ENCODE data around the gene CORT. TPM values are rescaled to one million over a fixed set of nuclear protein-coding genes. Genes with fewer than 3 reads are reported as not detected.

CORT gene
- total and polyA plus RNA-seq, 2 experiments from 2014 or later: 0.22 TPM; not detected in 1

- in situ Hi-C loops (cut with MboI): no loop called here
- Histone ChIP-seq H3K4me1 (ENCODE audit: insufficient read depth) (no peaks in the 10 kb centered on the region), H3K27ac (no peak overlapping the region), H3K4me3 (no peak overlapping the region), H3K9me3 (ENCODE audit: low read depth) (no peaks in the 10 kb centered on the region), H3K9me2 (ENCODE audit: insufficient read depth) (no peaks in the 10 kb centered on the region), H4K20me1 (ENCODE audit: insufficient read depth) (no peaks in the 10 kb centered on the region), H3K9ac (no peak overlapping the region), H3K36me3 (ENCODE audit: low read depth) (no peaks in the 10 kb centered on the region), H3F3A (ENCODE audit: insufficient read depth) (no peaks in the 10 kb centered on the region), H3K79me2 (ENCODE audit: insufficient read depth) (no peaks in the 10 kb centered on the region), H3K4me2 (ENCODE audit: unreplicated experiment) (no peak overlapping the region), H3K27me3 (replicated peaks; ENCODE audit: insufficient read depth) (no peaks in the 10 kb centered on the region), H2AFZ (no peak overlapping the region)
- TF ChIP-seq EZH2phosphoT487 (IDR thresholded peaks at IDR 0.05; ENCODE audit: insufficient read depth, low read depth): no peak
- TF ChIP-seq EZH2 (IDR thresholded peaks at IDR 0.05; ENCODE audit: insufficient read depth, poor library complexity, severe bottlenecking): no peak
- no peak for DNase-seq
- WGBS, 2 experiments (ENCODE audit: low coverage in 1 of 2, low lambda C conversion rate in 2 of 2, missing lambda C conversion rate in 2 of 2): 95 to 99% methylated on average over 5 of the region's 5 CpGs
Observed at GRCh38 chr1:10440794-10441193, 9.0 kb upstream of the CORT start.

- Histone ChIP-seq H3K4me1 (ENCODE audit: insufficient read depth) (no peaks in the 10 kb centered on the region), H3K4me2 (ENCODE audit: unreplicated experiment) (no peak overlapping the region), H4K20me1 (ENCODE audit: insufficient read depth) (no peaks in the 10 kb centered on the region), H2AFZ (no peak overlapping the region), H3K27ac (no peak overlapping the region), H3K9me2 (ENCODE audit: insufficient read depth) (no peaks in the 10 kb centered on the region), H3K9ac (no peak overlapping the region), H3K79me2 (ENCODE audit: insufficient read depth) (no peaks in the 10 kb centered on the region), H3K27me3 (replicated peaks; ENCODE audit: insufficient read depth) (no peaks in the 10 kb centered on the region), H3K4me3 (no peak overlapping the region), H3K36me3 (ENCODE audit: low read depth) (no peaks in the 10 kb centered on the region), H3K9me3 (ENCODE audit: low read depth) (no peaks in the 10 kb centered on the region), H3F3A (ENCODE audit: insufficient read depth) (no peaks in the 10 kb centered on the region)
- no peak for DNase-seq
- in situ Hi-C loops (cut with MboI): no loop called here
- TF ChIP-seq EZH2 (IDR thresholded peaks at IDR 0.05; ENCODE audit: insufficient read depth, poor library complexity, severe bottlenecking) (no peak), EZH2phosphoT487 (IDR thresholded peaks at IDR 0.05; ENCODE audit: insufficient read depth, low read depth) (no peak)
- 88 to 92% methylated on average over 6 of the region's 6 CpGs for WGBS, 2 experiments (ENCODE audit: low coverage in 1 of 2, low lambda C conversion rate in 2 of 2, missing lambda C conversion rate in 2 of 2)
Observed at GRCh38 chr1:10444248-10444647, 5.6 kb upstream of the CORT start.

- Histone ChIP-seq H3K27me3 (replicated peaks; ENCODE audit: insufficient read depth) (no peaks in the 10 kb centered on the region), H3K9ac (no peak overlapping the region), H3K4me2 (ENCODE audit: unreplicated experiment) (no peak overlapping the region), H3K9me3 (ENCODE audit: low read depth) (no peaks in the 10 kb centered on the region), H3K79me2 (ENCODE audit: insufficient read depth) (no peaks in the 10 kb centered on the region), H4K20me1 (ENCODE audit: insufficient read depth) (no peaks in the 10 kb centered on the region), H3K4me3 (no peak overlapping the region), H3K36me3 (ENCODE audit: low read depth) (no peaks in the 10 kb centered on the region), H3K4me1 (ENCODE audit: insufficient read depth) (no peaks in the 10 kb centered on the region), H3K9me2 (ENCODE audit: insufficient read depth) (no peaks in the 10 kb centered on the region), H2AFZ (no peak overlapping the region), H3F3A (ENCODE audit: insufficient read depth) (no peaks in the 10 kb centered on the region), H3K27ac (no peak overlapping the region)
- peak; percentile 14 for DNase-seq
- in situ Hi-C loops (cut with MboI): no loop called here
- no peak for TF ChIP-seq EZH2phosphoT487 (IDR thresholded peaks at IDR 0.05; ENCODE audit: insufficient read depth, low read depth)
- no peak for TF ChIP-seq EZH2 (IDR thresholded peaks at IDR 0.05; ENCODE audit: insufficient read depth, poor library complexity, severe bottlenecking)
- WGBS, 2 experiments (ENCODE audit: low coverage in 1 of 2, low lambda C conversion rate in 2 of 2, missing lambda C conversion rate in 2 of 2): 78 to 80% methylated on average over 7 of the region's 7 CpGs
Observed at GRCh38 chr1:10444795-10445397, 4.9 kb upstream of the CORT start.

GRCh38 chr1:10446790-10447422, 2.9 kb upstream of the CORT start:
- H3K4me3 ChIP-seq: no peak overlapping the region
- no peak for TF ChIP-seq EZH2phosphoT487 (IDR thresholded peaks at IDR 0.05; ENCODE audit: insufficient read depth, low read depth)
- no peak for TF ChIP-seq EZH2 (IDR thresholded peaks at IDR 0.05; ENCODE audit: insufficient read depth, poor library complexity, severe bottlenecking)
- DNase-seq: no peak
- WGBS, 2 experiments (ENCODE audit: low coverage in 1 of 2, low lambda C conversion rate in 2 of 2, missing lambda C conversion rate in 2 of 2): 98 to 99% methylated on average over 7 of the region's 7 CpGs
- no peaks in the 10 kb centered on the region for H3K9me3 ChIP-seq (ENCODE audit: low read depth)
- H3K36me3 ChIP-seq (ENCODE audit: low read depth): no peaks in the 10 kb centered on the region
- no peaks in the 10 kb centered on the region for H4K20me1 ChIP-seq (ENCODE audit: insufficient read depth)
- no peak overlapping the region for H3K27ac ChIP-seq
- H3K27me3 ChIP-seq (replicated peaks; ENCODE audit: insufficient read depth): no peaks in the 10 kb centered on the region
- no peak overlapping the region for H2AFZ ChIP-seq
- in situ Hi-C loops (cut with MboI): no loop called here
- H3K9me2 ChIP-seq (ENCODE audit: insufficient read depth): no peaks in the 10 kb centered on the region
- H3F3A ChIP-seq (ENCODE audit: insufficient read depth): peaks cover 18% of the 10 kb centered on the region
- no peaks in the 10 kb centered on the region for H3K79me2 ChIP-seq (ENCODE audit: insufficient read depth)
- peaks cover 16% of the 10 kb centered on the region for H3K4me1 ChIP-seq (ENCODE audit: insufficient read depth)
- no peak overlapping the region for H3K9ac ChIP-seq
- H3K4me2 ChIP-seq (ENCODE audit: unreplicated experiment): no peak overlapping the region
